GM12878 (cell line): ENCODE measurements around the gene SECISBP2. TPM values are rescaled to one million over a fixed set of nuclear protein-coding genes. Genes with fewer than 3 reads are reported as not detected.

Experiments used
- ATAC-seq: fragments of 200-7000 bp; cut with Tn5 transposase; 3 replicates; pipeline ENCODE4 v1.9.1; 2020; ENCODE audit warnings: mild to moderate bottlenecking, moderate library complexity
- BruUV-seq: library from RNA; stranded (reverse); fragments of 400-500 nt; replicated peaks from 2 replicates; lab custom pipeline; 2021; lab: Mats Ljungman, UMichigan
- CTCF ChIA-PET: fragments of 300-600 bp; sonication (Branson Sonifier 250); formaldehyde crosslinking; extraction: SDS; loops from one replicate; lab custom pipeline; 2021; ENCODE audit warnings: inconsistent platforms; lab: Yijun Ruan, JAX
- POLR2A ChIA-PET: fragments of 350-600 bp; formaldehyde crosslinking; extraction: SDS; loops from one replicate; lab custom pipeline; 2021; ENCODE audit warnings: inconsistent platforms; lab: Charles Lee
- RAD21 ChIA-PET: fragments of 300-600 bp; sonication (Branson Sonifier 250); formaldehyde crosslinking; loops from one replicate; lab custom pipeline; 2023; ENCODE audit warnings: antibody characterized with exemption; ENCODE audit not compliant: unreplicated experiment; lab: Charles Lee
- SMC1A ChIA-PET: fragments of 300-600 bp; sonication (Branson Sonifier 250); formaldehyde crosslinking; loops from one replicate; lab custom pipeline; 2023; ENCODE audit not compliant: unreplicated experiment, uncharacterized antibody; lab: Charles Lee
- DNase-seq: peaks from one replicate; pipeline ENCODE4 v3.0.0-alpha.2; 2011; ENCODE audit warnings: low read depth, low spot score
- FAIRE-seq: peaks from 3 replicates; lab custom pipeline; 2011; peaks lifted over from hg19 to GRCh38; lab: Jason Lieb, UNC
- H2AFZ ChIP-seq: 2 replicates; pipeline ENCODE4 v1.6.0; 2011; ENCODE audit warnings: low read depth, low read length, control low read depth; ENCODE audit not compliant: control insufficient read depth
- H3K27ac ChIP-seq: 2 replicates; pipeline ENCODE4 v1.5.1; 2011; ENCODE audit warnings: control low read depth; ENCODE audit not compliant: control insufficient read depth, insufficient read depth
- H3K27me3 ChIP-seq, 2 experiments: replicated peaks in 1 of 2; 2 replicates each; pipeline versions ENCODE4 v1.6.0 to v1.6.1; 2011; ENCODE audit warnings: low read length in 1 of 2; ENCODE audit not compliant: control insufficient read depth in 2 of 2, insufficient read depth in 2 of 2
- H3K36me3 ChIP-seq, 2 experiments: 2 replicates each; pipeline ENCODE4 v1.5.1; 2011; ENCODE audit warnings: low read length in 1 of 2; ENCODE audit not compliant: control insufficient read depth in 2 of 2, insufficient read depth in 2 of 2
- H3K4me1 ChIP-seq: 2 replicates; pipeline ENCODE4 v1.6.1; 2011; ENCODE audit warnings: mild to moderate bottlenecking, low read length, moderate library complexity, mixed read lengths; ENCODE audit not compliant: control insufficient read depth, insufficient read depth
- H3K4me2 ChIP-seq: 2 replicates; pipeline ENCODE4 v1.6.0; 2011; ENCODE audit warnings: control low read depth; ENCODE audit not compliant: control insufficient read depth, insufficient read depth
- H3K4me3 ChIP-seq: fragments of 200-600 bp; sonication (generic); 2 replicates; pipeline ENCODE4 v1.5.1; 2016
- H3K79me2 ChIP-seq: 2 replicates; pipeline ENCODE4 v1.6.0; 2011; ENCODE audit warnings: low read length; ENCODE audit not compliant: control insufficient read depth, insufficient read depth
- H3K9ac ChIP-seq: 2 replicates; pipeline ENCODE4 v1.8.0; 2011; ENCODE audit warnings: low read length, control low read depth, mixed read lengths; ENCODE audit not compliant: control insufficient read depth, insufficient read depth
- H3K9me3 ChIP-seq: replicated peaks from 3 replicates; pipeline ENCODE4 v1.5.1; 2011; ENCODE audit warnings: mild to moderate bottlenecking, low read length; ENCODE audit not compliant: control insufficient read depth, insufficient read depth
- H4K20me1 ChIP-seq: 2 replicates; pipeline ENCODE4 v1.6.0; 2011; ENCODE audit not compliant: control insufficient read depth, insufficient read depth
- BCLAF1 ChIP-seq: fragments of 450-650 bp; IDR thresholded peaks from 2 replicates; pipeline ENCODE4 v1.6.1; 2017; ENCODE audit warnings: antibody characterized with exemption, mild to moderate bottlenecking, moderate library complexity
- ETV6 ChIP-seq, 2 experiments: fragments of 450-650 bp in 1 of 2; IDR thresholded peaks in 1 of 2; conservative IDR thresholded peaks in 1 of 2; 2 replicates each; pipeline ENCODE4 v1.6.1; 2014; ENCODE audit warnings: antibody characterized with exemption in 1 of 2, borderline replicate concordance in 1 of 2, low read depth in 1 of 2, mild to moderate bottlenecking in 1 of 2, moderate library complexity in 1 of 2
- HDGF ChIP-seq: fragments of 450-650 bp; IDR thresholded peaks from 2 replicates; pipeline ENCODE4 v1.6.1; 2016; ENCODE audit warnings: antibody characterized with exemption
- MXI1 ChIP-seq: fragments of 150-350 bp; IDR thresholded peaks from 2 replicates; pipeline ENCODE4 v1.6.1; 2011; ENCODE audit warnings: low read depth, mild to moderate bottlenecking, inconsistent platforms, low read length, improper control_type of control experiment
- NBN ChIP-seq: fragments of 450-650 bp; IDR thresholded peaks from 2 replicates; pipeline ENCODE4 v1.6.1; 2016
- PAX5 ChIP-seq: IDR thresholded peaks from 2 replicates; pipeline ENCODE4 v1.6.1; 2011; ENCODE audit warnings: low read depth, low read length, borderline replicate concordance
- POLR2A ChIP-seq: IDR thresholded peaks from 2 replicates; pipeline ENCODE4 v1.6.1; 2011; ENCODE audit warnings: low read depth, mild to moderate bottlenecking, low read length
- POLR2AphosphoS5 ChIP-seq: IDR thresholded peaks from 2 replicates; pipeline ENCODE4 v1.6.1; 2011; ENCODE audit warnings: mild to moderate bottlenecking, low read length, inconsistent platforms
- POU2F2 ChIP-seq: IDR thresholded peaks from 3 replicates; pipeline ENCODE4 v1.6.1; 2011; ENCODE audit warnings: low read depth, mild to moderate bottlenecking, low read length, borderline replicate concordance
- WGBS: methylation state at CpG from one replicate; pipeline ENCODE4 v1.1.6; 2016; ENCODE audit warnings: low lambda C conversion rate; ENCODE audit not compliant: insufficient replicate concordance, insufficient coverage; ENCODE audit errors: missing lambda C conversion rate; 5-methylcytosine and 5-hydroxymethylcytosine counted together
- in situ Hi-C: fragments of 300-500 bp; cut with MboI; formaldehyde crosslinking; loops from 9 replicates; pipeline ENCODE4 v1.14.3; 2018; ENCODE audit warnings: mixed read lengths
- intact Hi-C: fragments of 100-400 bp; cut with micrococcal nuclease; formaldehyde crosslinking; loops from one replicate; pipeline ENCODE4 v1.14.2; 2022; ENCODE audit not compliant: unreplicated experiment
- polyA plus RNA-seq, 11 experiments: library from polyadenylated mRNA; depleted of rRNA in 4 of 11; unstranded in 6 of 11; stranded (reverse) in 5 of 11; fragments of >200 nt; fragmentation: Nextera tagmentation in 4 of 11; fragmentation: Illumina TruSeq in 1 of 11; extraction: Ambion mirVana in 4 of 11; extraction: Trizol in 1 of 11; gene quantifications; 1 replicate in 1 of 11; 2 replicates in 10 of 11; pipeline versions ENCODE4 v1.2.1 to v1.2.3, GENCODE V29; 2011 to 2016; ENCODE audit warnings: inconsistent platforms in 2 of 11, missing spikeins in 2 of 11, low read depth in 1 of 11
- total RNA-seq, 4 experiments: library from RNA; depleted of rRNA in 3 of 4; stranded (reverse); fragments of >200 nt in 3 of 4; fragmentation: Illumina TruSeq in 1 of 4; extraction: Trizol in 1 of 4; gene quantifications; 2 replicates each; pipeline versions ENCODE4 v1.2.1 to v1.2.3, GENCODE V29; 2013 to 2021
- TF ChIP-seq, protein P1 (sequence below): fragments of 450-650 bp; IDR thresholded peaks from 2 replicates; pipeline ENCODE4 v1.6.1; 2017; ENCODE audit warnings: mild to moderate bottlenecking, low read depth, inconsistent platforms; ENCODE audit not compliant: poor library complexity, severe bottlenecking
- TF ChIP-seq, protein P2 (sequence below): fragments of 450-650 bp; IDR thresholded peaks from 2 replicates; pipeline ENCODE4 v1.6.1; 2017; ENCODE audit warnings: mild to moderate bottlenecking, moderate library complexity

Gene SECISBP2
- total and polyA plus RNA-seq, 10 of the 15 experiments (the other 5 are each of a cell fraction or from before 2014, with no cell fraction given) = 4.6 to 50.5 (median 31.9) TPM

DNA sequence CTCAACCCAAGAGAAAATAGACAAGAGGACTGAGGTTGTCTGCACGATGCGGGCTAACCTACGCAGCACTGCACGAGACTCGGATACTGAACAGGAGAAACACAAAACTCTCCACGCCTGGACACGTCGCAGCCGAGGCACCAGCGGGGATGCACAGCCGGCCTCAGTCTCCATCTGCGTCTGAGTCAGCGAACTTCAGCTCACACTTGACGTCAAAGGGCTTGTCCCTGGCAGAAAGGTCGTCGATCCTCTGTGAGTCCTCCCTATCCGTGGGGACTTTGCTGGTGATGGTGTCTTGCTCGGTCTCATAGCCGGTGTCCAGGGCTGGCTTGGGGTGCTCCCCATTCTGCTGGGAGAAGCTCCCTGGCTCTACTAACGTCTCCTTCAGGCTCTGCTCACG is 60.2 kb downstream of the SECISBP2 start:
- H3K4me1 ChIP-seq = peaks cover 23% of the 10 kb centered on the region
- SMC1A ChIA-PET = interaction anchor here (0.8 kb wide), 1 partner anchor 170 kb away, joined by 3 read pairs; no protein-coding TSS in a partner anchor
- H3K27ac ChIP-seq = no peak overlapping the region
- H3K9me3 ChIP-seq = no peaks in the 10 kb centered on the region
- TF ChIP-seq, protein P1, sequence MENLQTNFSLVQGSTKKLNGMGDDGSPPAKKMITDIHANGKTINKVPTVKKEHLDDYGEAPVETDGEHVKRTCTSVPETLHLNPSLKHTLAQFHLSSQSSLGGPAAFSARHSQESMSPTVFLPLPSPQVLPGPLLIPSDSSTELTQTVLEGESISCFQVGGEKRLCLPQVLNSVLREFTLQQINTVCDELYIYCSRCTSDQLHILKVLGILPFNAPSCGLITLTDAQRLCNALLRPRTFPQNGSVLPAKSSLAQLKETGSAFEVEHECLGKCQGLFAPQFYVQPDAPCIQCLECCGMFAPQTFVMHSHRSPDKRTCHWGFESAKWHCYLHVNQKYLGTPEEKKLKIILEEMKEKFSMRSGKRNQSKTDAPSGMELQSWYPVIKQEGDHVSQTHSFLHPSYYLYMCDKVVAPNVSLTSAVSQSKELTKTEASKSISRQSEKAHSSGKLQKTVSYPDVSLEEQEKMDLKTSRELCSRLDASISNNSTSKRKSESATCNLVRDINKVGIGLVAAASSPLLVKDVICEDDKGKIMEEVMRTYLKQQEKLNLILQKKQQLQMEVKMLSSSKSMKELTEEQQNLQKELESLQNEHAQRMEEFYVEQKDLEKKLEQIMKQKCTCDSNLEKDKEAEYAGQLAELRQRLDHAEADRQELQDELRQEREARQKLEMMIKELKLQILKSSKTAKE = no peak
- TF ChIP-seq, protein P2, sequence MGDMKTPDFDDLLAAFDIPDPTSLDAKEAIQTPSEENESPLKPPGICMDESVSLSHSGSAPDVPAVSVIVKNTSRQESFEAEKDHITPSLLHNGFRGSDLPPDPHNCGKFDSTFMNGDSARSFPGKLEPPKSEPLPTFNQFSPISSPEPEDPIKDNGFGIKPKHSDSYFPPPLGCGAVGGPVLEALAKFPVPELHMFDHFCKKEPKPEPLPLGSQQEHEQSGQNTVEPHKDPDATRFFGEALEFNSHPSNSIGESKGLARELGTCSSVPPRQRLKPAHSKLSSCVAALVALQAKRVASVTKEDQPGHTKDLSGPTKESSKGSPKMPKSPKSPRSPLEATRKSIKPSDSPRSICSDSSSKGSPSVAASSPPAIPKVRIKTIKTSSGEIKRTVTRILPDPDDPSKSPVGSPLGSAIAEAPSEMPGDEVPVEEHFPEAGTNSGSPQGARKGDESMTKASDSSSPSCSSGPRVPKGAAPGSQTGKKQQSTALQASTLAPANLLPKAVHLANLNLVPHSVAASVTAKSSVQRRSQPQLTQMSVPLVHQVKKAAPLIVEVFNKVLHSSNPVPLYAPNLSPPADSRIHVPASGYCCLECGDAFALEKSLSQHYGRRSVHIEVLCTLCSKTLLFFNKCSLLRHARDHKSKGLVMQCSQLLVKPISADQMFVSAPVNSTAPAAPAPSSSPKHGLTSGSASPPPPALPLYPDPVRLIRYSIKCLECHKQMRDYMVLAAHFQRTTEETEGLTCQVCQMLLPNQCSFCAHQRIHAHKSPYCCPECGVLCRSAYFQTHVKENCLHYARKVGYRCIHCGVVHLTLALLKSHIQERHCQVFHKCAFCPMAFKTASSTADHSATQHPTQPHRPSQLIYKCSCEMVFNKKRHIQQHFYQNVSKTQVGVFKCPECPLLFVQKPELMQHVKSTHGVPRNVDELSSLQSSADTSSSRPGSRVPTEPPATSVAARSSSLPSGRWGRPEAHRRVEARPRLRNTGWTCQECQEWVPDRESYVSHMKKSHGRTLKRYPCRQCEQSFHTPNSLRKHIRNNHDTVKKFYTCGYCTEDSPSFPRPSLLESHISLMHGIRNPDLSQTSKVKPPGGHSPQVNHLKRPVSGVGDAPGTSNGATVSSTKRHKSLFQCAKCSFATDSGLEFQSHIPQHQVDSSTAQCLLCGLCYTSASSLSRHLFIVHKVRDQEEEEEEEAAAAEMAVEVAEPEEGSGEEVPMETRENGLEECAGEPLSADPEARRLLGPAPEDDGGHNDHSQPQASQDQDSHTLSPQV = no peak
- TF ChIP-seq MXI1 (no peak), PAX5 (no peak), HDGF (no peak), POU2F2 (no peak), POLR2A (peak; percentile 54), BCLAF1 (no peak), ETV6 (conservative IDR thresholded peaks at IDR 0.05 in 1 of 2, IDR thresholded peaks at IDR 0.05 in 1 of 2; ENCODE audit: borderline replicate concordance in 1 of 2, low read depth in 1 of 2) (no peak), NBN (no peak), POLR2AphosphoS5 (0 out of 2 replicates have a peak, but pooled peaks have one; percentile 36)
- TF ChIP-seq, all 136 proteins: peak for 2
- no peak overlapping the region for H3K9ac ChIP-seq
- intact Hi-C loops = no loop called here
- H4K20me1 ChIP-seq = no peaks in the 10 kb centered on the region
- no peak overlapping the region for H3K4me2 ChIP-seq
- no peak overlapping the region for H2AFZ ChIP-seq
- H3K27me3 ChIP-seq = no peaks in the 10 kb centered on the region
- DNase-seq = no peak
- ChIA-PET POLR2A (no interaction called here), RAD21 (no interaction called here), CTCF (no interaction called here)
- H3K79me2 ChIP-seq = no peaks in the 10 kb centered on the region
- 96% methylated on average over 21 of the region's 21 CpGs for WGBS
- H3K4me3 ChIP-seq = no peak overlapping the region
- no peak for ATAC-seq
- H3K36me3 ChIP-seq = peaks cover 40 to 44% of the 10 kb centered on the region in 2 experiments
- in situ Hi-C loops = no loop called here
- no peak for FAIRE-seq
- BruUV-seq = no TSS peak
